Measurements from ENCODE around the gene ARAP3. TPM values are rescaled to one million over a fixed set of nuclear protein-coding genes. Genes with fewer than 3 reads are reported as not detected.

ARAP3 gene
- total and polyA plus RNA-seq, 4 experiments from 2014 or later, result 0.73 to 16.4 (median 14.7) TPM; not detected in 1

DNA sequence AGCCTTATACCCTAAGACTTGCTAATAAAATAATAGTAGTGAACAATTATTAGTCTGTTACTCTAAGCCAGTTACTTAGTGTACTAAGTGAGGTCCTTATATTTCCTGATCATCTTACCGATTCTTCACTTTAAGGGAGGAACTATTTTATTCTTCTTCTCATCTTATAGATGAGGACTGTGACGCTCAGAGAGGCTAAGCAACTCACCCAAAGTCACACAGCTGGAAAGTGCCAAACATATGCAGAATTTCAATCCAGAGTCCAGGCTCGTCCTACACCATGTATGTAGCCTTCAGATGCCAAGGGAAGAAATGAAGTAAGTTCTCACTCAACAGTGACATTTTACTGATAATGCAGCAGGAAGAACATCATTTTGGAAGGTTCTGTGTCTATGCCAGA lies 34.4 kb upstream of the ARAP3 start:
- no peak overlapping the region for H3K4me3 ChIP-seq (ENCODE audit: low read length in 2 of 2)
- peaks cover 0 to 2% (median 0%) of the 10 kb centered on the region in 8 donors for H3K9me3 Mint-ChIP-seq
- no peaks in the 10 kb centered on the region for H3K4me1 ChIP-seq (ENCODE audit: insufficient read depth, low read length)
- CTCF ChIA-PET (ENCODE audit: partially characterized antibody), result interaction anchor here (1.0 to 4.0 kb wide), 3 partner anchors 14 to 244 kb away, joined by 3 to 18 read pairs (median 3); no protein-coding TSS in a partner anchor
- no peak overlapping the region for H3K4me3 Mint-ChIP-seq
- H3K9me3 ChIP-seq (ENCODE audit: control insufficient read depth in 1 of 2, low read length in 2 of 2), result no peaks in the 10 kb centered on the region
- no peaks in the 10 kb centered on the region for H3K36me3 Mint-ChIP-seq
- no peaks in the 10 kb centered on the region for H3K27me3 ChIP-seq (ENCODE audit: insufficient read depth, low read length)
- H3K27me3 Mint-ChIP-seq, result peaks cover 7 to 8% of the 10 kb centered on the region in 2 donors
- no peaks in the 10 kb centered on the region for H3K4me1 Mint-ChIP-seq
- intact Hi-C loops (cut with micrococcal nuclease), result no loop called here
- DNase-seq, result no peak
- H3K27ac ChIP-seq (ENCODE audit: low read depth, low read length), result no peak overlapping the region
- H3K36me3 ChIP-seq (ENCODE audit: insufficient read depth, low read length), result no peaks in the 10 kb centered on the region
- POLR2A ChIA-PET (ENCODE audit: partially characterized antibody), result no interaction called here
- H3K27ac Mint-ChIP-seq, result no peak overlapping the region

DNA sequence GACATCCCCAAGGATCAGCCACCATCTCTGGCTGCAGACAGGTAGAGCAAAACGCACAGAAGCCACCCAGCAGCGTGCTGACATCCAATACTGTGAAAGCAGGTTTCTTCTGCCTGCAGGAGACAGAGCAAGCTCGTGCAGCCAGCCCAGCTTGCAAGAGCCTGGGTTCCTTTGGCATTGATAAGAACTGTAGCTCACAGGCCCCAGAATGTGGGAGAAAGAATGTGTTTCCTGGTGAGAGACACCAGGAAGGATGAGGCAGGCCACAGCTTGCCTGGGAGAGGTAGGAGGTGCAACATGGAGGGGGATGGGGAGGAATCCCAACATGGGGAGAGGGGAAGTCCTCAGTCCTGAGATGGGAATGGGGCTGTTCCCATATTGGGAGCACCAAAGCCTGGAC lies 34.0 kb upstream of the ARAP3 start:
- no peak for DNase-seq
- Mint-ChIP-seq H3K36me3 (no peaks in the 10 kb centered on the region), H3K4me1 (no peaks in the 10 kb centered on the region), H3K9me3 (no peaks in the 10 kb centered on the region), H3K27me3 (peaks cover 7 to 8% of the 10 kb centered on the region in 2 donors), H3K27ac (no peak overlapping the region), H3K4me3 (no peak overlapping the region)
- Histone ChIP-seq H3K36me3 (ENCODE audit: insufficient read depth, low read length) (no peaks in the 10 kb centered on the region), H3K4me3 (ENCODE audit: low read length in 2 of 2) (no peak overlapping the region), H3K27ac (ENCODE audit: low read depth, low read length) (no peak overlapping the region), H3K27me3 (ENCODE audit: insufficient read depth, low read length) (no peaks in the 10 kb centered on the region), H3K9me3 (ENCODE audit: control insufficient read depth in 1 of 2, low read length in 2 of 2) (no peaks in the 10 kb centered on the region), H3K4me1 (ENCODE audit: insufficient read depth, low read length) (no peaks in the 10 kb centered on the region)
- intact Hi-C loops (cut with micrococcal nuclease), result no loop called here
- CTCF ChIA-PET (ENCODE audit: partially characterized antibody), result interaction anchor here (0.7 to 4.0 kb wide), 3 partner anchors 13 to 110 kb away, joined by 3 to 18 read pairs (median 3); no protein-coding TSS in a partner anchor
- POLR2A ChIA-PET (ENCODE audit: partially characterized antibody), result no interaction called here

DNA sequence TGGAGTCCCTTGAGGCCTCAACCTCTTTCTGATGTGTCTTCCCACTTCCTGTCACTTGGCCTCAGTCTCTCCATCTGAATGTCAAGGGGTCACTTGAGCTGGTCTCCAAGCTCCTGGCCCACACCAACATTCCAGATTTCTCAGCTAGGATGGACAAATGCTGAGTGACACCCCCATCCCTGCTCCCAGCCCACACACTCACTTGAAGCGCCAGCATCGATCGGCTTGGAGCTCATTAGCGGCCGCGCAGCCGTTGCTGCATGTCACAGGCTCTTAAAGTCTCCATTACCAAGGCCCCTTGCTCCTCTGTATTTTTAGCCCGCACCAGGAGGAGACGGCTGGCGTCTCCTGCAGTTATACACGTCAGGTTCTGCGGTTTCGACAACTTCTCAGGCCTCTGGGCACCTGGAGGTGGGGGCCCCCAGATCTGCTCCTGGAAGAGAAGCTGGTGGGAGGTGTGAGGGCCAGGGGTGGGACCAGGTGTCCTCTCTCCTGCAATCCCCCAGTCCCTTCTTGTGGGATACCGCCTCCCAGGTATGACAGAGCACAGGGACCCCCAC lies 33.4 kb upstream of the ARAP3 start:
- no peak overlapping the region for H3K4me3 ChIP-seq (ENCODE audit: low read length in 2 of 2)
- no peaks in the 10 kb centered on the region for H3K9me3 Mint-ChIP-seq
- H3K4me1 Mint-ChIP-seq, result no peaks in the 10 kb centered on the region
- no peak overlapping the region for H3K4me3 Mint-ChIP-seq
- peaks cover 6 to 7% of the 10 kb centered on the region in 2 donors for H3K27me3 Mint-ChIP-seq
- H3K4me1 ChIP-seq (ENCODE audit: insufficient read depth, low read length), result no peaks in the 10 kb centered on the region
- DNase-seq, result no peak
- H3K27ac Mint-ChIP-seq, result no peak overlapping the region
- H3K27ac ChIP-seq (ENCODE audit: low read depth, low read length), result no peak overlapping the region
- no peaks in the 10 kb centered on the region for H3K27me3 ChIP-seq (ENCODE audit: insufficient read depth, low read length)
- intact Hi-C loops (cut with micrococcal nuclease), result no loop called here
- POLR2A ChIA-PET (ENCODE audit: partially characterized antibody), result no interaction called here
- H3K36me3 ChIP-seq (ENCODE audit: insufficient read depth, low read length), result no peaks in the 10 kb centered on the region
- CTCF ChIA-PET (ENCODE audit: partially characterized antibody), result interaction anchor here (0.6 to 4.0 kb wide), 4 partner anchors 13 to 174 kb away, joined by 3 to 18 read pairs (median 3); no protein-coding TSS in a partner anchor
- H3K9me3 ChIP-seq (ENCODE audit: control insufficient read depth in 1 of 2, low read length in 2 of 2), result no peaks in the 10 kb centered on the region
- H3K36me3 Mint-ChIP-seq, result no peaks in the 10 kb centered on the region

DNA sequence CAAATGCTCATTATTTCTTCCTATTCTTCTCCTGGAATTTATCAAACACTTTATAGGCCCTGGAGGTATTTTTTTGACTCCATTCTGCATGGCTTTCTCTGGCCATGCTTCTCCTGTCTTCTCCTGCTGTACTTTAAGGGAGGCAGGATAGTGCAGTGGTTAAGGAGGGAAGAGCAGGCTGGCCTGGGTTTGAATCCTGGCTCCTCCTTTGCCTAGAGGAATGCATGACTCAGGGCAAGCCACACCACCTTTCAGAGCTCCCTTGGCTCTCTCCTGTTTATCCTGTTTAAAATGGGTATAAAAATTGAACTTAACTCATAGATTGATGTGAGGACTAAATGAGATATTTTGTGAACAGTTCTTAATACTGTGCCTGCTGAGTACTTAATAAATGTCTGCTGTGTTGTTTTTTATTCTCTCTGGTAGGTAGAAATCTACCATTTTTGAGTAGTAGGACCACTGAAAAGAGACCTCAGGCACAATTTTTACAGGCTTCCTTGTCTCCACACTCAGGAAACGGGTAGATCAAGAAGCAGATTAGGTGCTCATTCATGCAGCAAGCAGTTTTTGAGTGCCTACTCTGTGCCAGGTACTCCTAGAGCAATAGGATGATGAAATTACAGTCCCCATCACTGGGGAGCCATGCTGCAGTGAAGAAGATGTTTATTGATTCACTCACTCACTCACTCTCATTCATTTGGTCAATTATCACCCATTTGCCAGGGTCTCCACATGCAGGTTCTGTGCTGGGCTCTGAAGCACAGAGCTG lies 32.7 kb upstream of the ARAP3 start:
- no peaks in the 10 kb centered on the region for H3K4me1 ChIP-seq (ENCODE audit: insufficient read depth, low read length)
- H3K27me3 ChIP-seq (ENCODE audit: insufficient read depth, low read length), result no peaks in the 10 kb centered on the region
- ChIA-PET POLR2A (ENCODE audit: partially characterized antibody) (no interaction called here), CTCF (ENCODE audit: partially characterized antibody) (interaction anchor here (0.6 to 4.0 kb wide), 2 partner anchors 12 to 175 kb away, joined by 3 to 18 read pairs; no protein-coding TSS in a partner anchor)
- no peak overlapping the region for H3K27ac Mint-ChIP-seq
- no peaks in the 10 kb centered on the region for H3K9me3 ChIP-seq (ENCODE audit: control insufficient read depth in 1 of 2, low read length in 2 of 2)
- H3K9me3 Mint-ChIP-seq, result no peaks in the 10 kb centered on the region
- H3K36me3 ChIP-seq (ENCODE audit: insufficient read depth, low read length), result no peaks in the 10 kb centered on the region
- intact Hi-C loops (cut with micrococcal nuclease), result no loop called here
- H3K27me3 Mint-ChIP-seq, result peaks cover 6 to 7% of the 10 kb centered on the region in 2 donors
- H3K36me3 Mint-ChIP-seq, result no peaks in the 10 kb centered on the region
- H3K4me3 Mint-ChIP-seq, result no peak overlapping the region
- no peak overlapping the region for H3K27ac ChIP-seq (ENCODE audit: low read depth, low read length)
- no peaks in the 10 kb centered on the region for H3K4me1 Mint-ChIP-seq
- H3K4me3 ChIP-seq (ENCODE audit: low read length in 2 of 2), result no peak overlapping the region
- DNase-seq, result no peak

DNA sequence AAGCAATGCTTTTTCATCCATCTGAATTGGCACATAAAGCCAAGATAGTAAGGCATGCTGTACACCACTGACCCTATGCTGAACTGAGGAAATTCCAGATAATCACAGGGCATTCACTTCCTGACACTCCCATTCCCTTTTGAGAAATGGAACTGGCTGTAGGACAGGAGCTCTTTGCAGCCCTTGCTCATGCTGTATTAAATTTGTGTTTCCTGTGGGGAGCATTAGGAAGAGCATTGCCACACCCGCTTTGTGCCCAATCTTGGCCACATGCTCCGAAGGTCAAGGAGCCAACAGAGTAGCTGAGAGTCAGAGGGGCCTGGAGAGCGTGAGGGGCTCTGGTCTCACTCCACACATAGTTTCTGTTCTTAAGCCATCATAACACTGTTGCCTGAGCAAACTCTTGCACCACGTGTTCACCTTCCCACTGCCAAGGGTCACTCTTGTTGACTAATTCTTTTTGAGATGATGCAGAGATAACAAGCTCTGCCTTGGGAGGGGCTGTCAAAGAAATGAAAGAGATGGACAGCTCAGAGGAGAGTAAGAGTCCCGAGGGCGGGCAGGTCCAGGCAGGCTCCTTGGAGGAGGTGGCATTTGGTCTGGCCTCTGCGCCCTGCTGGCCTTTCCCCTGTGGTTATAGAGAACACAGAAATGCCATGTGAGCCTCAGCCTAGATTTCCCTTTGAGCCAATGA lies 31.7 kb upstream of the ARAP3 start:
- no peaks in the 10 kb centered on the region for H3K27me3 ChIP-seq (ENCODE audit: insufficient read depth, low read length)
- no peaks in the 10 kb centered on the region for H3K36me3 Mint-ChIP-seq
- H3K4me1 Mint-ChIP-seq, result no peaks in the 10 kb centered on the region
- no peaks in the 10 kb centered on the region for H3K9me3 Mint-ChIP-seq
- no peak overlapping the region for H3K4me3 ChIP-seq (ENCODE audit: low read length in 2 of 2)
- no peaks in the 10 kb centered on the region for H3K4me1 ChIP-seq (ENCODE audit: insufficient read depth, low read length)
- no peaks in the 10 kb centered on the region for H3K9me3 ChIP-seq (ENCODE audit: control insufficient read depth in 1 of 2, low read length in 2 of 2)
- no peak overlapping the region for H3K27ac Mint-ChIP-seq
- H3K36me3 ChIP-seq (ENCODE audit: insufficient read depth, low read length), result no peaks in the 10 kb centered on the region
- peaks cover 6 to 7% of the 10 kb centered on the region in 2 donors for H3K27me3 Mint-ChIP-seq
- ChIA-PET POLR2A (ENCODE audit: partially characterized antibody) (no interaction called here), CTCF (ENCODE audit: partially characterized antibody) (interaction anchor here (1.2 to 1.3 kb wide), 3 partner anchors 10 to 167 kb away, joined by 3 to 4 read pairs (median 3); no protein-coding TSS in a partner anchor)
- no peak overlapping the region for H3K4me3 Mint-ChIP-seq
- no peak for DNase-seq
- intact Hi-C loops (cut with micrococcal nuclease), result no loop called here
- no peak overlapping the region for H3K27ac ChIP-seq (ENCODE audit: low read depth, low read length)

- Histone ChIP-seq H3K4me3 (ENCODE audit: low read length in 2 of 2) (no peak overlapping the region), H3K9me3 (ENCODE audit: control insufficient read depth in 1 of 2, low read length in 2 of 2) (no peaks in the 10 kb centered on the region), H3K36me3 (ENCODE audit: insufficient read depth, low read length) (no peaks in the 10 kb centered on the region), H3K27ac (ENCODE audit: low read depth, low read length) (no peak overlapping the region), H3K4me1 (ENCODE audit: insufficient read depth, low read length) (no peaks in the 10 kb centered on the region), H3K27me3 (ENCODE audit: insufficient read depth, low read length) (no peaks in the 10 kb centered on the region)
- H3K27ac Mint-ChIP-seq, result no peak overlapping the region
- H3K27me3 Mint-ChIP-seq, result peaks cover 2% of the 10 kb centered on the region in 2 donors
- H3K4me3 Mint-ChIP-seq, result no peak overlapping the region
- ChIA-PET CTCF (ENCODE audit: partially characterized antibody) (interaction anchor here (1.2 kb wide), 1 partner anchor 8 kb away, joined by 3 read pairs; no protein-coding TSS in a partner anchor), POLR2A (ENCODE audit: partially characterized antibody) (no interaction called here)
- H3K4me1 Mint-ChIP-seq, result no peaks in the 10 kb centered on the region
- intact Hi-C loops (cut with micrococcal nuclease), result no loop called here
- H3K9me3 Mint-ChIP-seq, result no peaks in the 10 kb centered on the region
- H3K36me3 Mint-ChIP-seq, result no peaks in the 10 kb centered on the region
- DNase-seq, result no peak
Observed at GRCh38 chr5:141711687-141712086, 29.7 kb upstream of the ARAP3 start.

- Mint-ChIP-seq H3K27ac (peak overlapping the region in 1 of 7 donors; percentile 7), H3K9me3 (peaks cover 0 to 2% (median 0%) of the 10 kb centered on the region in 8 donors), H3K4me3 (no peak overlapping the region), H3K4me1 (no peaks in the 10 kb centered on the region), H3K27me3 (peaks cover 0 to 2% of the 10 kb centered on the region in 2 donors), H3K36me3 (no peaks in the 10 kb centered on the region)
- no peak for DNase-seq
- POLR2A ChIA-PET (ENCODE audit: partially characterized antibody), result no interaction called here
- CTCF ChIA-PET (ENCODE audit: partially characterized antibody), result interaction anchor here (1.0 to 1.9 kb wide), 4 partner anchors 17 to 251 kb away, joined by 3 to 7 read pairs (median 6); partner anchors contain the start of gene PCDH1
- intact Hi-C loops (cut with micrococcal nuclease), result no loop called here
- no peak overlapping the region for H3K27ac ChIP-seq (ENCODE audit: low read depth, low read length)
- H3K36me3 ChIP-seq (ENCODE audit: insufficient read depth, low read length), result no peaks in the 10 kb centered on the region
- no peaks in the 10 kb centered on the region for H3K9me3 ChIP-seq (ENCODE audit: control insufficient read depth in 1 of 2, low read length in 2 of 2)
- H3K27me3 ChIP-seq (ENCODE audit: insufficient read depth, low read length), result no peaks in the 10 kb centered on the region
- no peak overlapping the region for H3K4me3 ChIP-seq (ENCODE audit: low read length in 2 of 2)
- no peaks in the 10 kb centered on the region for H3K4me1 ChIP-seq (ENCODE audit: insufficient read depth, low read length)
Observed at GRCh38 chr5:141709699-141710267, 27.8 kb upstream of the ARAP3 start.

Measured in CD4-positive, alpha-beta memory T cell (primary cell).